H1 (cell line): ENCODE measurements around the gene RNF212. TPM values are rescaled to one million over a fixed set of nuclear protein-coding genes. Genes with fewer than 3 reads are reported as not detected.

Experiments
- CTCF ChIA-PET: fragments of 300-600 bp; sonication (Branson Sonifier 250); formaldehyde crosslinking; loops from one replicate; lab custom pipeline; 2021; ENCODE audit not compliant: partially characterized antibody; lab: Charles Lee
- POLR2A ChIA-PET: fragments of 300-600 bp; sonication (Branson Sonifier 250); formaldehyde crosslinking; loops from one replicate; lab custom pipeline; 2021; ENCODE audit warnings: inconsistent platforms; ENCODE audit not compliant: partially characterized antibody; lab: Charles Lee
- DNase-seq, 2 experiments: peaks; one replicate each; pipeline versions ENCODE4 v3.0.0 to v3.0.0-alpha.2; 2010 to 2022; ENCODE audit warnings: low spot score in 2 of 2, low read depth in 1 of 2, mixed read lengths in 1 of 2
- FAIRE-seq: peaks from 2 replicates; lab custom pipeline; 2011; peaks lifted over from hg19 to GRCh38; lab: Jason Lieb, UNC
- H2AFZ ChIP-seq: 2 replicates; pipeline ENCODE4 v1.8.1; 2012; ENCODE audit warnings: low read length, inconsistent platforms
- H2AK5ac ChIP-seq: 2 replicates; pipeline ENCODE4 v1.6.1; 2013; ENCODE audit warnings: low read depth, low read length
- H2BK120ac ChIP-seq: replicated peaks from 2 replicates; pipeline ENCODE3; 2013; ENCODE audit warnings: low read depth, low read length, inconsistent platforms
- H2BK12ac ChIP-seq: 2 replicates; pipeline ENCODE4 v1.6.1; 2013; ENCODE audit warnings: low read depth, low read length
- H2BK15ac ChIP-seq: 2 replicates; pipeline ENCODE4 v1.6.1; 2013; ENCODE audit warnings: low read length
- H2BK20ac ChIP-seq: 2 replicates; pipeline ENCODE4 v1.6.1; 2013; ENCODE audit warnings: low read length
- H2BK5ac ChIP-seq: 2 replicates; pipeline ENCODE4 v1.6.1; 2013; ENCODE audit warnings: low read depth, low read length
- H3K14ac ChIP-seq: 2 replicates; pipeline ENCODE4 v1.6.1; 2013; ENCODE audit warnings: inconsistent platforms; ENCODE audit not compliant: insufficient read length
- H3K18ac ChIP-seq: 2 replicates; pipeline ENCODE4 v1.6.1; 2013; ENCODE audit warnings: low read length; ENCODE audit errors: extremely low read depth
- H3K23ac ChIP-seq: 2 replicates; pipeline ENCODE4 v1.6.1; 2013; ENCODE audit warnings: inconsistent platforms; ENCODE audit not compliant: insufficient read length
- H3K23me2 ChIP-seq: 2 replicates; pipeline ENCODE4 v1.6.1; 2013; ENCODE audit warnings: low read depth, low read length
- H3K27ac ChIP-seq: 2 replicates; pipeline ENCODE4 v1.6.1; 2011; ENCODE audit warnings: low read depth, low read length, inconsistent platforms
- H3K27me3 ChIP-seq, 4 experiments: replicated peaks in 1 of 4; 1 replicate in 1 of 4; 2 replicates in 3 of 4; pipeline versions ENCODE4 v1.6.1 to v1.8.1; 2011 to 2013; ENCODE audit warnings: low read length in 3 of 4, mild to moderate bottlenecking in 3 of 4, inconsistent platforms in 2 of 4, mixed read lengths in 2 of 4, moderate library complexity in 1 of 4; ENCODE audit not compliant: control insufficient read depth in 3 of 4, insufficient read depth in 3 of 4; ENCODE audit errors: extremely low read depth in 1 of 4
- H3K36me3 ChIP-seq, 4 experiments: 2 replicates each; pipeline versions ENCODE4 v1.6.1 to v1.8.1; 2011 to 2013; ENCODE audit warnings: mild to moderate bottlenecking in 4 of 4, low read length in 3 of 4, moderate library complexity in 2 of 4, control low read depth in 1 of 4, inconsistent platforms in 1 of 4; ENCODE audit not compliant: insufficient read depth in 4 of 4, control insufficient read depth in 2 of 4
- H3K4ac ChIP-seq: replicated peaks from 2 replicates; pipeline ENCODE3; 2013; ENCODE audit warnings: low read length, low read depth, mixed read lengths, inconsistent platforms; ENCODE audit not compliant: insufficient read length
- H3K4me1 ChIP-seq, 4 experiments: replicated peaks in 1 of 4; 1 replicate in 1 of 4; 2 replicates in 3 of 4; pipeline versions ENCODE4 v1.6.1 to v1.8.1; 2011 to 2013; ENCODE audit warnings: low read length in 3 of 4, inconsistent platforms in 2 of 4, mixed read lengths in 1 of 4; ENCODE audit not compliant: insufficient read depth in 4 of 4, control insufficient read depth in 3 of 4
- H3K4me2 ChIP-seq, 2 experiments: 2 replicates each; pipeline versions ENCODE4 v1.6.1 to v1.8.1; 2011 to 2013; ENCODE audit warnings: low read depth in 2 of 2, low read length in 2 of 2, control low read depth in 1 of 2, inconsistent platforms in 1 of 2, mild to moderate bottlenecking in 1 of 2; ENCODE audit not compliant: insufficient read depth in 1 of 2
- H3K4me3 ChIP-seq, 4 experiments: fragments of 200-600, 300-600 bp in 1 of 4; sonication (generic), shearing (Covaris generic), sonication (Bioruptor Twin) in 1 of 4; 2 replicates each; pipeline versions ENCODE4 v1.5.1 to v1.8.1; 2011 to 2016; ENCODE audit warnings: low read length in 4 of 4, low read depth in 3 of 4, control low read depth in 2 of 4, inconsistent platforms in 2 of 4, mild to moderate bottlenecking in 2 of 4, mixed read lengths in 1 of 4, moderate library complexity in 1 of 4; ENCODE audit not compliant: insufficient read depth in 2 of 4; ENCODE audit errors: extremely low read depth in 1 of 4
- H3K56ac ChIP-seq: replicated peaks from 2 replicates; pipeline ENCODE3; 2013; ENCODE audit warnings: low read depth, mild to moderate bottlenecking, mixed read lengths, low read length, inconsistent platforms; ENCODE audit not compliant: insufficient read length
- H3K79me1 ChIP-seq: 2 replicates; pipeline ENCODE4 v1.6.1; 2013; ENCODE audit warnings: low read depth, low read length, control low read depth
- H3K79me2 ChIP-seq, 2 experiments: 2 replicates each; pipeline versions ENCODE4 v1.6.1 to v1.8.1; 2012 to 2013; ENCODE audit warnings: low read length in 2 of 2, mild to moderate bottlenecking in 2 of 2, inconsistent platforms in 1 of 2; ENCODE audit not compliant: insufficient read depth in 2 of 2, control insufficient read depth in 1 of 2
- H3K9ac ChIP-seq, 4 experiments: replicated peaks in 1 of 4; 1 replicate in 1 of 4; 2 replicates in 3 of 4; pipeline versions ENCODE4 v1.6.1 to v1.8.1; 2011 to 2013; ENCODE audit warnings: low read depth in 3 of 4, low read length in 3 of 4, control low read depth in 2 of 4, mild to moderate bottlenecking in 2 of 4, moderate library complexity in 2 of 4, inconsistent platforms in 1 of 4; ENCODE audit errors: extremely low read depth in 1 of 4
- H3K9me3 ChIP-seq, 2 experiments: 2 replicates each; pipeline versions ENCODE4 v1.6.1 to v1.8.1; 2012 to 2013; ENCODE audit warnings: mild to moderate bottlenecking in 2 of 2, moderate library complexity in 2 of 2, control low read depth in 1 of 2, inconsistent platforms in 1 of 2, low read depth in 1 of 2, low read length in 1 of 2, mixed read lengths in 1 of 2; ENCODE audit not compliant: insufficient read depth in 2 of 2
- H4K20me1 ChIP-seq, 2 experiments: replicated peaks in 1 of 2; 2 replicates each; pipeline versions ENCODE3 to v1.8.1; 2011 to 2013; ENCODE audit warnings: inconsistent platforms in 2 of 2, low read length in 2 of 2, mild to moderate bottlenecking in 1 of 2; ENCODE audit not compliant: insufficient read depth in 2 of 2, control insufficient read depth in 1 of 2
- H4K5ac ChIP-seq: 2 replicates; pipeline ENCODE4 v1.6.1; 2013; ENCODE audit warnings: low read length, low read depth, mixed read lengths, inconsistent platforms; ENCODE audit not compliant: insufficient read length
- H4K8ac ChIP-seq: 2 replicates; pipeline ENCODE4 v1.8.0; 2013; ENCODE audit warnings: mild to moderate bottlenecking, moderate library complexity, low read length, inconsistent platforms; ENCODE audit not compliant: insufficient read depth; ENCODE audit errors: extremely low read depth
- H4K91ac ChIP-seq: replicated peaks from 2 replicates; pipeline ENCODE3; 2013; ENCODE audit warnings: low read length, mixed read lengths, inconsistent platforms; ENCODE audit not compliant: insufficient read length
- ASH2L ChIP-seq: fragments of 200-600, 300-600 bp; sonication (generic); IDR thresholded peaks from one replicate; pipeline ENCODE4 v1.7.1; 2017; ENCODE audit warnings: low read length
- CHD2 ChIP-seq: IDR thresholded peaks from 2 replicates; pipeline ENCODE4 v1.6.1; 2012; ENCODE audit warnings: low read length, improper control_type of control experiment
- E2F6 ChIP-seq: IDR thresholded peaks from 2 replicates; pipeline ENCODE4 v1.6.1; 2012; ENCODE audit warnings: inconsistent platforms
- HDAC2 ChIP-seq, 2 experiments: fragments of 300-600 bp in 1 of 2; sonication (generic) in 1 of 2; IDR thresholded peaks; 2 replicates each; pipeline ENCODE4 v1.6.1; 2011 to 2012; ENCODE audit warnings: low read depth in 2 of 2, low read length in 2 of 2, mild to moderate bottlenecking in 2 of 2, moderate library complexity in 2 of 2, borderline replicate concordance in 1 of 2, inconsistent platforms in 1 of 2
- JUN ChIP-seq: IDR thresholded peaks from 2 replicates; pipeline ENCODE4 v1.6.1; 2011; ENCODE audit warnings: low read depth, mild to moderate bottlenecking, improper control_type of control experiment, low read length
- PHF8 ChIP-seq: fragments of 200-600 bp; sonication (generic); conservative IDR thresholded peaks from 2 replicates; pipeline ENCODE4 v1.7.1; 2012; ENCODE audit warnings: low read depth, mild to moderate bottlenecking, inconsistent platforms, low read length, moderate library complexity
- WGBS, 2 experiments: shearing (Covaris generic) in 1 of 2; methylation state at CpG; one replicate each; pipeline versions ENCODE4 v1.1.6 to v1.1.7; 2013 to 2015; ENCODE audit warnings: low lambda C conversion rate in 2 of 2, mixed read lengths in 2 of 2, inconsistent platforms in 1 of 2, low coverage in 1 of 2, missing lambda C conversion rate in 1 of 2; ENCODE audit not compliant: insufficient replicate concordance in 2 of 2, insufficient coverage in 1 of 2, insufficient read length in 1 of 2; ENCODE audit errors: extremely low coverage in 1 of 2, missing lambda C conversion rate in 1 of 2; 5-methylcytosine and 5-hydroxymethylcytosine counted together
- polyA plus RNA-seq, 7 experiments: library from polyadenylated mRNA; depleted of rRNA in 3 of 7; stranded (reverse) in 5 of 7; unstranded in 2 of 7; fragments of >200 nt in 5 of 7; fragments of 200-250 nt in 2 of 7; gene quantifications; 1 replicate in 5 of 7; 2 replicates in 1 of 7; 4 replicates in 1 of 7; pipeline versions ENCODE4 v1.2.1 to v1.2.3, GENCODE V29; 2011 to 2013; ENCODE audit warnings: missing spikeins in 2 of 7, mixed read lengths in 2 of 7
- total RNA-seq: library from RNA; stranded (reverse); fragmentation: NEBNext Ultra II Directional; extraction: Animal tissue kit (Norgen Biotek cat#: 25700); gene quantifications from 2 replicates; pipeline ENCODE4 v1.2.1, GENCODE V29; 2021

Gene RNF212
- total and polyA plus RNA-seq, 2 of the 8 experiments (the other 6 are each of a cell fraction or from before 2014, with no cell fraction given): 3.4 to 5.4 TPM

DNA sequence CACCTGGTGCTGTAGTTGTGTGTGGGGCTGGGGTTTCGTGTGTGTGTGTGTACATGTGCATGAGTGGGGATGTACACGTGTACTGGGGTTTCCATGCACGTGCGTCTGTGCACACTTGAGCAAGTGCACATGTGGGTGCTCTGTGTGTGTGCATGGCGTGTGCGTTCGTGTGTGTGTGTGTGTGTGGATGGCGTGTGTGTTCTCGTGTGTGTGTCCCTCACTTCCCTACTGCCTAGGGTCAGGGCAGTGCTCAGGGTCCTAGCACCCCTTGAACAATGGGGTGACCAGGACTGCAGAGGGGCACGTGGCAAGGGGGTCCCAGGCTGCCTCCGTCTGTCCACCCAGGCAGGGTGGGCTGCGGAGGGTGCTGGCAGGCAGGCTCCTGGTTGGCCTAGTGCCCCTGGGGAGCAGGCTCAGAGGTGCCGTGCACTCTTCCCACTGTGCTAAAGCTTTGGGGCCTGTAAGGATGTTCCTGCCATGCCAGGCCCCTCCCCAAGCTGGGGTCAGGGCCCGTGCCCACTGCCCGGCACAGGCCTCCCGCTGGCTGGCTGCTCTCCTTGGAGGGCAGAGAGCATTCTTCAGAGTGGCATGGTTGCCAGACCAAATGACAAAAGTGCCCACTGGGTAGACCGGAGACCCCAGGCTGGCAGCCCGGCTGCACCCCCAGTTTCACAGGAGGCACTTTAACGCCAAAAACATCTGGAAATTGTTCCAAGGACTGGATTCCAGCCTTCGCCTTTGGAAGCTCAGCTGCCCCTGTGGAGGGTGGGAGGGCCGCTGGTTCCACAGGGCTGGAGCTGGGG, 72.8 kb downstream of the RNF212 start:
- H3K14ac ChIP-seq: no peak overlapping the region
- peak overlapping the region; percentile 83 for H2BK5ac ChIP-seq
- peak overlapping the region; percentile 94 for H3K4ac ChIP-seq
- no peaks in the 10 kb centered on the region for H3K36me3 ChIP-seq
- no peak overlapping the region for H3K56ac ChIP-seq
- peak overlapping the region; percentile 34; the same call in 1 of the 2 replicates for H2BK20ac ChIP-seq
- H2BK15ac ChIP-seq: peak overlapping the region; percentile 99; the same call in 1 of the 2 replicates
- H3K27ac ChIP-seq: no peak overlapping the region
- peak overlapping the region; percentile 99; the same call in 1 of the 2 replicates for H2BK12ac ChIP-seq
- no peak overlapping the region for H3K4me2 ChIP-seq
- H2BK120ac ChIP-seq: peak overlapping the region; percentile 14
- peaks cover 14% of the 10 kb centered on the region for H3K23me2 ChIP-seq
- H3K23ac ChIP-seq: no peak overlapping the region
- peak overlapping the region; percentile 72; the same call in 1 of the 2 replicates for H4K8ac ChIP-seq
- DNase-seq: no peak
- peak overlapping the region; percentile 38; the same call in 1 of the 2 replicates for H3K18ac ChIP-seq
- peak overlapping the region; percentile 98 for H4K91ac ChIP-seq
- no peak overlapping the region for H2AFZ ChIP-seq
- FAIRE-seq: no peak
- ChIA-PET POLR2A (no interaction called here), CTCF (no interaction called here)
- no peaks in the 10 kb centered on the region for H3K79me2 ChIP-seq
- H4K20me1 ChIP-seq: peaks cover 0 to 2% of the 10 kb centered on the region in 2 experiments
- 93% methylated on average over 21 of the region's 21 CpGs; no CpG with 5 or more reads in 1 of the 2 experiments for WGBS, 2 experiments
- H3K27me3 ChIP-seq: peaks cover 0 to 5% (median 0%) of the 10 kb centered on the region in 4 experiments; a peak in 2 of 7 replicates
- H3K79me1 ChIP-seq: no peaks in the 10 kb centered on the region
- H4K5ac ChIP-seq: no peak overlapping the region
- peaks cover 0 to 26% (median 15%) of the 10 kb centered on the region in 4 experiments; a peak in 6 of 7 replicates for H3K4me1 ChIP-seq
- no peak overlapping the region for H3K4me3 ChIP-seq
- no peak overlapping the region for H3K9ac ChIP-seq
- H2AK5ac ChIP-seq: peak overlapping the region; percentile 95
- no peaks in the 10 kb centered on the region for H3K9me3 ChIP-seq
- TF ChIP-seq E2F6 (no peak), PHF8 (no peak), HDAC2 (IDR thresholded peaks at IDR 0.05; ENCODE audit: borderline replicate concordance in 1 of 2, low read depth in 2 of 2, low read length in 2 of 2) (no peak), CHD2 (no peak), ASH2L (no peak), JUN (no peak)
